ENCODE results near the gene MRPL34. TPM values are rescaled to one million over a fixed set of nuclear protein-coding genes. Genes with fewer than 3 reads are reported as not detected.

The MRPL34 gene
- total and polyA plus RNA-seq, 8 donors, result 32.4 to 78.1 (median 39.3) TPM

GRCh38 chr19:17319473-17320238 lies 14.0 kb downstream of the MRPL34 start:
- intact Hi-C loops (cut with DNase I), result no loop called here
- no peak for DNase-seq
- no peak overlapping the region for H3K4me3 ChIP-seq
- no peaks in the 10 kb centered on the region for H3K9me3 ChIP-seq
- TF ChIP-seq CTCF (IDR thresholded peaks at IDR 0.05), result no peak
- no peaks in the 10 kb centered on the region for H3K4me1 ChIP-seq
- no peak overlapping the region for H3K27ac ChIP-seq
- no peak for FAIRE-seq
- H3K36me3 ChIP-seq, result peaks cover 2 to 18% (median 12%) of the 10 kb centered on the region in 3 donors
- no peaks in the 10 kb centered on the region for H3K27me3 ChIP-seq
- no peak for ATAC-seq
- WGBS, 2 donors, result 92 to 94% methylated on average over 38 to 40 of the region's 40 CpGs

GRCh38 chr19:17320435-17320834 lies 14.8 kb downstream of the MRPL34 start:
- ATAC-seq (no peak), DNase-seq (peak in 1 of 6 donors; percentile 61), FAIRE-seq (no peak)
- intact Hi-C loops (cut with DNase I), result no loop called here
- peaks cover 0 to 16% (median 12%) of the 10 kb centered on the region in 3 donors for H3K36me3 ChIP-seq
- 87 to 90% methylated on average over 11 of the region's 11 CpGs for WGBS, 2 donors
- TF ChIP-seq CTCF (IDR thresholded peaks at IDR 0.05), result no peak
- no peaks in the 10 kb centered on the region for H3K27me3 ChIP-seq
- H3K4me1 ChIP-seq, result no peaks in the 10 kb centered on the region
- no peak overlapping the region for H3K4me3 ChIP-seq
- no peaks in the 10 kb centered on the region for H3K9me3 ChIP-seq
- no peak overlapping the region for H3K27ac ChIP-seq

GRCh38 chr19:17321655-17322489 lies 16.2 kb downstream of the MRPL34 start:
- no peaks in the 10 kb centered on the region for H3K4me1 ChIP-seq
- no peak for ATAC-seq
- no peak for FAIRE-seq
- no peaks in the 10 kb centered on the region for H3K27me3 ChIP-seq
- WGBS, 2 donors, result 92 to 98% methylated on average over 19 of the region's 19 CpGs
- H3K9me3 ChIP-seq, result no peaks in the 10 kb centered on the region
- peaks cover 0 to 12% (median 11%) of the 10 kb centered on the region in 3 donors for H3K36me3 ChIP-seq
- TF ChIP-seq CTCF (IDR thresholded peaks at IDR 0.05), result no peak
- intact Hi-C loops (cut with DNase I), result no loop called here
- H3K4me3 ChIP-seq, result no peak overlapping the region
- no peak overlapping the region for H3K27ac ChIP-seq
- peak in 1 of 6 donors; percentile 62 for DNase-seq

- Histone ChIP-seq H3K27ac (no peak overlapping the region), H3K4me1 (no peaks in the 10 kb centered on the region), H3K4me3 (no peak overlapping the region), H3K9me3 (no peaks in the 10 kb centered on the region), H3K36me3 (peaks cover 0 to 12% (median 11%) of the 10 kb centered on the region in 3 donors), H3K27me3 (no peaks in the 10 kb centered on the region)
- TF ChIP-seq CTCF (IDR thresholded peaks at IDR 0.05), result no peak
- DNase-seq (no peak), FAIRE-seq (no peak), ATAC-seq (no peak)
- 79 to 85% methylated on average over 10 of the region's 10 CpGs for WGBS, 2 donors
- intact Hi-C loops (cut with DNase I), result no loop called here
Measured at GRCh38 chr19:17322854-17323253, 17.2 kb downstream of the MRPL34 start.
